ENCODE results near the gene KIAA1210. TPM values are rescaled to one million over a fixed set of nuclear protein-coding genes. Genes with fewer than 3 reads are reported as not detected.

Gene KIAA1210
- total and polyA plus RNA-seq, 2 of the 8 experiments (the other 6 are each of a cell fraction or from before 2014, with no cell fraction given): 0.02 TPM; not detected in 1

DNA sequence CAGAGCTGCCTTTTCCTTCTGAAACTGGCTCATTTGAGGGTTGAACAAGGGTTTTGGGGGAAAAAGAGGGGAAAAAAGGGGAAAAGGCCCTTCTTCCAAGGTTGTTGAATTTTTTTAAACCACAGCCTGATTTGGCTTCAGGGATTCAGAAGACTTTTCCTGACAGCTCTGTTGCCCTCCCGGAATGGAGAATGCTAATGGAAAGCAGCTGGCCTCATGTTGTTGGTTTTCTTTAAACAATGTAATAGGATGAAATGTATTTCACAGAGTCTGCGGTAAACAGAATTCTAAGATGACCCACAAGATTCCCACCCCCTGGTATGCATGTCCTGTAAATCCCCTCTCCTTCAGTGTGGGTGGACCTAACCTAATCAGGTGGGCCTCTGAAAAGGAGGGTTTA lies 3.3 kb upstream of the KIAA1210 start:
- CTCF ChIA-PET (ENCODE audit: partially characterized antibody): interaction anchor here (1.2 to 4.8 kb wide), 3 partner anchors 12 to 64 kb away, joined by 3 to 37 read pairs (median 4); no protein-coding TSS in a partner anchor
- no peaks in the 10 kb centered on the region for H3K23me2 ChIP-seq (ENCODE audit: low read depth, low read length)
- H2BK5ac ChIP-seq (ENCODE audit: low read depth, low read length): no peak overlapping the region
- no peak overlapping the region for H2BK12ac ChIP-seq (ENCODE audit: low read depth, low read length)
- no peak overlapping the region for H4K91ac ChIP-seq (replicated peaks; ENCODE audit: insufficient read length, low read length)
- no peaks in the 10 kb centered on the region for H3K27me3 ChIP-seq (replicated peaks in 1 of 4; ENCODE audit: control insufficient read depth in 3 of 4, extremely low read depth in 1 of 4, insufficient read depth in 3 of 4, low read length in 3 of 4)
- no peak overlapping the region for H2BK20ac ChIP-seq (ENCODE audit: low read length)
- no peaks in the 10 kb centered on the region for H3K79me2 ChIP-seq (ENCODE audit: control insufficient read depth in 1 of 2, insufficient read depth in 2 of 2, low read length in 2 of 2)
- no peak overlapping the region for H3K56ac ChIP-seq (replicated peaks; ENCODE audit: insufficient read length, low read depth, low read length)
- H3K4me2 ChIP-seq (ENCODE audit: insufficient read depth in 1 of 2, low read depth in 2 of 2, low read length in 2 of 2): no peak overlapping the region
- no peak overlapping the region for H3K18ac ChIP-seq (ENCODE audit: extremely low read depth, low read length)
- POLR2A ChIA-PET (ENCODE audit: partially characterized antibody): no interaction called here
- H3K14ac ChIP-seq (ENCODE audit: insufficient read length): no peak overlapping the region
- H3K23ac ChIP-seq (ENCODE audit: insufficient read length): no peak overlapping the region
- H3K4me1 ChIP-seq (replicated peaks in 1 of 4; ENCODE audit: control insufficient read depth in 3 of 4, insufficient read depth in 4 of 4, low read length in 3 of 4): no peaks in the 10 kb centered on the region
- no peaks in the 10 kb centered on the region for H3K79me1 ChIP-seq (ENCODE audit: low read depth, low read length)
- no peak overlapping the region for H2AK5ac ChIP-seq (ENCODE audit: low read depth, low read length)
- no peak overlapping the region for H3K9ac ChIP-seq (replicated peaks in 1 of 4; ENCODE audit: extremely low read depth in 1 of 4, low read depth in 3 of 4, low read length in 3 of 4)
- H3K4ac ChIP-seq (replicated peaks; ENCODE audit: insufficient read length, low read depth, low read length): no peak overlapping the region
- DNase-seq (ENCODE audit: low read depth in 1 of 2, low spot score in 2 of 2) (no peak), FAIRE-seq (no peak)
- H3K36me3 ChIP-seq (ENCODE audit: control insufficient read depth in 2 of 4, insufficient read depth in 4 of 4, low read length in 3 of 4): no peaks in the 10 kb centered on the region
- H4K8ac ChIP-seq (ENCODE audit: extremely low read depth, insufficient read depth, low read length): no peak overlapping the region
- no peaks in the 10 kb centered on the region for H3K9me3 ChIP-seq (ENCODE audit: insufficient read depth in 2 of 2, low read depth in 1 of 2, low read length in 1 of 2)
- no peak overlapping the region for H2AFZ ChIP-seq (ENCODE audit: low read length)
- WGBS, 2 experiments (ENCODE audit: extremely low coverage in 1 of 2, insufficient coverage in 1 of 2, insufficient read length in 1 of 2, insufficient replicate concordance in 2 of 2, low coverage in 1 of 2, low lambda C conversion rate in 2 of 2, missing lambda C conversion rate in 1 of 2): 100% methylated on average over 1 of the region's 2 CpGs; no CpG with 5 or more reads in 1 of the 2 experiments
- H2BK15ac ChIP-seq (ENCODE audit: low read length): no peak overlapping the region
- no peak overlapping the region for H3K4me3 ChIP-seq (ENCODE audit: extremely low read depth in 1 of 4, insufficient read depth in 2 of 4, low read depth in 3 of 4, low read length in 4 of 4)
- TF ChIP-seq, protein P1, sequence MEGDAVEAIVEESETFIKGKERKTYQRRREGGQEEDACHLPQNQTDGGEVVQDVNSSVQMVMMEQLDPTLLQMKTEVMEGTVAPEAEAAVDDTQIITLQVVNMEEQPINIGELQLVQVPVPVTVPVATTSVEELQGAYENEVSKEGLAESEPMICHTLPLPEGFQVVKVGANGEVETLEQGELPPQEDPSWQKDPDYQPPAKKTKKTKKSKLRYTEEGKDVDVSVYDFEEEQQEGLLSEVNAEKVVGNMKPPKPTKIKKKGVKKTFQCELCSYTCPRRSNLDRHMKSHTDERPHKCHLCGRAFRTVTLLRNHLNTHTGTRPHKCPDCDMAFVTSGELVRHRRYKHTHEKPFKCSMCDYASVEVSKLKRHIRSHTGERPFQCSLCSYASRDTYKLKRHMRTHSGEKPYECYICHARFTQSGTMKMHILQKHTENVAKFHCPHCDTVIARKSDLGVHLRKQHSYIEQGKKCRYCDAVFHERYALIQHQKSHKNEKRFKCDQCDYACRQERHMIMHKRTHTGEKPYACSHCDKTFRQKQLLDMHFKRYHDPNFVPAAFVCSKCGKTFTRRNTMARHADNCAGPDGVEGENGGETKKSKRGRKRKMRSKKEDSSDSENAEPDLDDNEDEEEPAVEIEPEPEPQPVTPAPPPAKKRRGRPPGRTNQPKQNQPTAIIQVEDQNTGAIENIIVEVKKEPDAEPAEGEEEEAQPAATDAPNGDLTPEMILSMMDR (IDR thresholded peaks at IDR 0.05; ENCODE audit: control extremely low read depth in 1 of 3, insufficient read depth in 1 of 3, low read depth in 1 of 3, low read length in 3 of 3): no peak
- TF ChIP-seq JUND (IDR thresholded peaks at IDR 0.05; ENCODE audit: low read length): no peak
- TF ChIP-seq RBBP5 (IDR thresholded peaks at IDR 0.05; ENCODE audit: borderline replicate concordance, low read depth, low read length): no peak
- no peak overlapping the region for H4K5ac ChIP-seq (ENCODE audit: insufficient read length, low read depth, low read length)
- H3K27ac ChIP-seq (ENCODE audit: low read depth, low read length): no peak overlapping the region
- no peak overlapping the region for H2BK120ac ChIP-seq (replicated peaks; ENCODE audit: low read depth, low read length)
- H4K20me1 ChIP-seq (replicated peaks in 1 of 2; ENCODE audit: control insufficient read depth in 1 of 2, insufficient read depth in 2 of 2, low read length in 2 of 2): no peaks in the 10 kb centered on the region

Measured in H1 (cell line).